GM12891 (cell line): ENCODE measurements around the gene AFAP1.

Experiments
- PAX5 ChIP-seq: IDR thresholded peaks from 2 replicates; pipeline ENCODE4 v1.6.1; 2011; ENCODE audit warnings: low read length, moderate library complexity, mild to moderate bottlenecking; ENCODE audit not compliant: insufficient read depth, severe bottlenecking
- POLR2A ChIP-seq: IDR thresholded peaks from 2 replicates; pipeline ENCODE4 v1.6.1; 2011; ENCODE audit warnings: low read depth, low read length, control low read depth
- POLR2AphosphoS5 ChIP-seq: IDR thresholded peaks from 2 replicates; pipeline ENCODE4 v1.6.1; 2011; ENCODE audit warnings: low read depth, low read length, control low read depth
- POU2F2 ChIP-seq: IDR thresholded peaks from 2 replicates; pipeline ENCODE4 v1.6.1; 2011; ENCODE audit warnings: low read depth, mild to moderate bottlenecking, control low read depth, low read length, moderate library complexity
- SPI1 ChIP-seq: IDR thresholded peaks from 2 replicates; pipeline ENCODE4 v1.6.1; 2011; ENCODE audit warnings: low read depth, low read length, control low read depth
- TAF1 ChIP-seq: IDR thresholded peaks from 2 replicates; pipeline ENCODE4 v1.6.1; 2011; ENCODE audit warnings: low read depth, low read length, control low read depth

- TF ChIP-seq POLR2A = no peak
- TF ChIP-seq TAF1 = no peak
- TF ChIP-seq POLR2AphosphoS5 = no peak
- no peak for TF ChIP-seq PAX5
- no peak for TF ChIP-seq SPI1
- no peak for TF ChIP-seq POU2F2
Observed at GRCh38 chr4:7753931-7754465, 185.7 kb downstream of the AFAP1 start.
